RWPE1 (cell line): ENCODE results near the gene GNG4.
"Not testable (repeated sequence)": the region's sequence is repeated elsewhere in the genome, so short reads cannot be mapped to it uniquely, and the experiment has no call there.

Experiments
- CTCF ChIA-PET: fragments of 350-600 bp; sonication (Branson Sonifier 250); formaldehyde crosslinking; extraction: SDS; loops from one replicate; lab custom pipeline; 2021; lab: Yijun Ruan, JAX
- POLR2A ChIA-PET: fragments of 400-600 bp; formaldehyde crosslinking; extraction: SDS; loops from one replicate; lab custom pipeline; 2020; ENCODE audit warnings: antibody characterized with exemption; ENCODE audit not compliant: low non-redundant PET; lab: Yijun Ruan, JAX
- DNase-seq: peaks from one replicate; pipeline ENCODE4 v3.0.0; 2012; ENCODE audit warnings: low spot score
- H3K27ac ChIP-seq: fragments of 450-650 bp; 2 replicates; pipeline ENCODE4 v1.5.1; 2017
- TF ChIP-seq, protein P1 (sequence below): fragments of 450-650 bp; conservative IDR thresholded peaks from 2 replicates; pipeline ENCODE4 v1.5.1; 2017; ENCODE audit warnings: low read depth, mild to moderate bottlenecking

The GNG4 gene

GRCh38 chr1:235553112-235553551, 96.5 kb downstream of the GNG4 start:
- CTCF ChIA-PET, result no interaction called here
- H3K27ac ChIP-seq, result no peak overlapping the region
- TF ChIP-seq, protein P1, sequence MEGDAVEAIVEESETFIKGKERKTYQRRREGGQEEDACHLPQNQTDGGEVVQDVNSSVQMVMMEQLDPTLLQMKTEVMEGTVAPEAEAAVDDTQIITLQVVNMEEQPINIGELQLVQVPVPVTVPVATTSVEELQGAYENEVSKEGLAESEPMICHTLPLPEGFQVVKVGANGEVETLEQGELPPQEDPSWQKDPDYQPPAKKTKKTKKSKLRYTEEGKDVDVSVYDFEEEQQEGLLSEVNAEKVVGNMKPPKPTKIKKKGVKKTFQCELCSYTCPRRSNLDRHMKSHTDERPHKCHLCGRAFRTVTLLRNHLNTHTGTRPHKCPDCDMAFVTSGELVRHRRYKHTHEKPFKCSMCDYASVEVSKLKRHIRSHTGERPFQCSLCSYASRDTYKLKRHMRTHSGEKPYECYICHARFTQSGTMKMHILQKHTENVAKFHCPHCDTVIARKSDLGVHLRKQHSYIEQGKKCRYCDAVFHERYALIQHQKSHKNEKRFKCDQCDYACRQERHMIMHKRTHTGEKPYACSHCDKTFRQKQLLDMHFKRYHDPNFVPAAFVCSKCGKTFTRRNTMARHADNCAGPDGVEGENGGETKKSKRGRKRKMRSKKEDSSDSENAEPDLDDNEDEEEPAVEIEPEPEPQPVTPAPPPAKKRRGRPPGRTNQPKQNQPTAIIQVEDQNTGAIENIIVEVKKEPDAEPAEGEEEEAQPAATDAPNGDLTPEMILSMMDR, result no peak
- DNase-seq, result no peak
- POLR2A ChIA-PET, result no interaction called here

- ChIA-PET POLR2A (no interaction called here), CTCF (no interaction called here)
- H3K27ac ChIP-seq, result no peak overlapping the region
- DNase-seq, result no peak
- TF ChIP-seq, protein P1, result no peak
Observed at GRCh38 chr1:235552146-235552716, 97.4 kb downstream of the GNG4 start.

DNA sequence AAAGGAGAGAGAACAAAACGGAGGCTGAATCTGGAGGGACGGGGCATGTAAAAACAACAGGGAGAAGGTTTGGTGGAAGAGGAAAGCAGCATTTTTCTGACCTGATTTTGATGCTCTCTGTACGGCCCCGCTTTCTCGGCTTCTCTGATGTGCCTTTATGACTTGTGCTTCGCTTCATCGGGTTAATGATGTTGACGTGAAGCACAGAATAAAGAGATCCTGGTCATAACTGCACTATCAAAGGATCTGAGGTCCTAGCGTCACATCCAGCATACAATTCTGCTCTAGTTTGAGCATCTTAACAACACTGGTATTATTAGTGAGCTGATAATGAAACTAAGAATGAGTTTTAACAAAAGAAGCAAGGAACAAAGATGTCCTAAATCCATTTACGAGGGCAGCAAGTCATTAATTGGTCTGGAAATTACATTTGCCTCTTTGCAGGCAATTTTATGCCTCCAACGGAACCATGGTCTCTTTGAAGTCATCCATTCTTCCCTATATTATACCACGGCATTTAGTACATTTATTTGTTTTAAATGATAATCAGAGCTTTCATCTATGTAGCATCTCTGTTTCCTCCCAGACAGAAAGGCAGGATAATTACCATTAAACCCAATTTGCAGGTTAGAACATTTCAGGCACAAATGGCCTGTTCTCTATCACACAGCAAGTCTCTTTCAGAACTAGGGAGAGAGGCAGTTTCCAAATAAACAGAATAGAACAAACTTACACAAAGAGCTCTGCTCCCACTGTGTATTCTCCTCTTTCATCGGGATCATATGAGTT, 100.0 kb downstream of the GNG4 start:
- H3K27ac ChIP-seq, result no peak overlapping the region
- no peak for DNase-seq
- ChIA-PET POLR2A (no interaction called here), CTCF (no interaction called here)
- TF ChIP-seq, protein P1, result no peak

DNA sequence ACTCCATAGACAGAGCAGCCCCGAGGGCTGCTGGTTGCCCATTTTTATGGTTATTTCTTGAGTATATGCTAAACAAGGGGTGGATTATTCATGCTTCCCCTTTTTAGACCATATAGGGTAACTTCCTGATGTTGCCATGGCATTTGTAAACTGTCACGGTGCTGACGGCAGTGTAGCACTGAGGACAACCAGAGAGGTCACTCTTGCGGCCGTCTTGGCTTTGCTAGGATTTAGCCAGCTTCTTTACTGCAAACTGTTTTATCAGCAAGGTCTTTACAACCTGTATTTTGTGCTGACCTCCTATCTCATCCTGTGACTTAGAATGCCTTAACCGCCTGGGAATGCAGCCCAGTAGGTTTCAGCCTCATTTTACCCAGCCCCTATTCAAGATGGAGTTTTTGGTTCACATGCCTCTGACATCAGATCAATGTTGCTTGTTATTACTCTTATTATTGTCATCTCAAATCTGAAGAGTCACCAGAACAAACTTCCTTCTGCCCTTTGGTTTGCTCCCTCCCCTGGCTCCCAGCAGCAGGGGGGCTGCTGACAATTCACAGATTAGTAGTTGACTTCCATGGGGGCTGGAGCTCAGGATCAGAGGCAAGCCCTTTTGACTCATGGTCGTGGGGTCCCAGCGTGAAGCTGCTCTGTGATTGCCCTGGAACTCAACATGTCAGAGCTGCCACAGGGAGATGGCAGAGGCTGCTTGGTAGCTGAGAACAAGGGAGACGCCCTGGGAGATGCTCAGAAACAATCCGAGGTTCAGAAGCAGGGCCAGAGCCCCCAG, 103.0 kb downstream of the GNG4 start:
- POLR2A ChIA-PET, DNase-seq, H3K27ac ChIP-seq: not testable (repeated sequence)
- CTCF ChIA-PET, result interaction anchor here (0.6 kb wide), 1 partner anchor 12 kb away, joined by 6 read pairs; no protein-coding TSS in a partner anchor

DNA sequence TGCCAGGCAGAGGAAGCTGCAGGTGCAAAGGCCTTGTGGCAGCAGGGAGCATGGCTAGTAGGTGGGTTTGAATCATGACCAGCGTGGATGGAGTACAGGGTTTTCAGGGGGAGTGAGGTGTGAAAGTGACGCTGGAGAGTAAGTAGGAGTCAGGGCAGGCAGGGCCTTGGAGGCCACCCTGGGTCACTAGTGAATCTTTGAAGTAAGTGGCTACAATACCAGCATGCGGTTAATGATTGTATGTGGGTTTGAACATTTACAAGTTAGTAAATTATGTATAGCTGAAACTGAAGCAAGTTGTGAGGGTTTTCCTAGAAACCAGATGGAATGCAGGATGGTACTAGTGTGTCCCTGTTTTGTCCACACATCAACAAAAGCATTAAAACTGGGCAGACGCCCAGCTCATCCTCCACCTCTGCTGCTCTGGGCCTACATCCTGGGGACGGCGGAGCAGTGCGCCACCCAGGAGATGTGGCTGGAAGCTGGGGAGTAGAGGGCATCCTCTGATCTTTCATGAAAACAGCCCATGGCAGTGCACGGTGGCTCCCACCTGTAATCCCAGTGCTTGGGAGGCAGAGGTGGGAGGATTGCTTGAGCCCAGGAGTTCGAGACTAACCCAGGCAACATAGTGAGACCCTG, 104.2 kb downstream of the GNG4 start:
- DNase-seq, result no peak
- no peak overlapping the region for H3K27ac ChIP-seq
- POLR2A ChIA-PET, result no interaction called here
- CTCF ChIA-PET, result interaction anchor here (0.5 to 0.6 kb wide), 2 partner anchors 11 to 237 kb away, joined by 4 to 6 read pairs; no protein-coding TSS in a partner anchor
- TF ChIP-seq, protein P1, result no peak

GRCh38 chr1:235542845-235543244, 106.7 kb downstream of the GNG4 start:
- H3K27ac ChIP-seq, DNase-seq, POLR2A ChIA-PET: not testable (repeated sequence)
- CTCF ChIA-PET, result interaction anchor here (0.6 kb wide), 1 partner anchor 64 kb away, joined by 3 read pairs; no protein-coding TSS in a partner anchor
